HG02870 (cell line): ENCODE results near the gene CEBPA.

Experiments
- ATAC-seq: cut with Tn5 transposase; IDR thresholded peaks from one replicate; pipeline ENCODE4 v1.9.1; 2021; ENCODE audit warnings: mild to moderate bottlenecking, moderate library complexity; ENCODE audit not compliant: unreplicated experiment

Gene CEBPA

GRCh38 chr19:33252418-33252962 is 49.8 kb downstream of the CEBPA start:
- ATAC-seq: no peak

GRCh38 chr19:33251526-33252090 is 50.7 kb downstream of the CEBPA start:
- ATAC-seq: no peak

GRCh38 chr19:33251076-33251475 is 51.3 kb downstream of the CEBPA start:
- ATAC-seq: no peak

GRCh38 chr19:33250500-33250899 is 51.8 kb downstream of the CEBPA start:
- no peak for ATAC-seq
